K562 (cell line): ENCODE results near the gene PTCRA. TPM values are rescaled to one million over a fixed set of nuclear protein-coding genes. Genes with fewer than 3 reads are reported as not detected.

Experiments
- AFF4 ChIP-seq: sonication (generic); formaldehyde crosslinking; IDR thresholded peaks from 2 replicates; pipeline ENCODE4 v1.8.0; 2023; ENCODE audit warnings: mild to moderate bottlenecking, missing genetic modification reagents
- PATZ1 ChIP-seq: fragments of 250-450 bp; sonication (Bioruptor Pico); IDR thresholded peaks from 2 replicates; pipeline ENCODE4 v1.5.0; 2020; ENCODE audit warnings: mild to moderate bottlenecking, borderline replicate concordance
- ZBTB43 ChIP-seq: sonication (generic); formaldehyde crosslinking; IDR thresholded peaks from 2 replicates; pipeline ENCODE4 v1.8.0; 2023; ENCODE audit warnings: mild to moderate bottlenecking, missing genetic modification reagents
- ZNF140 ChIP-seq: fragments of 250-450 bp; sonication (Bioruptor Pico); IDR thresholded peaks from 2 replicates; pipeline ENCODE4 v1.8.0; 2021; ENCODE audit warnings: moderate library complexity, mild to moderate bottlenecking, inconsistent platforms
- ZNF407 ChIP-seq: fragments of 450-650 bp; IDR thresholded peaks from 2 replicates; pipeline ENCODE4 v1.6.1; 2016; ENCODE audit warnings: low read depth
- ZNF449 ChIP-seq: fragments of 250-450 bp; sonication (Bioruptor Pico); IDR thresholded peaks from 2 replicates; pipeline ENCODE4 v1.8.0; 2022; ENCODE audit warnings: moderate library complexity, mild to moderate bottlenecking, inconsistent platforms
- ZNF830 ChIP-seq: fragments of 250-450 bp; sonication (Bioruptor Pico); IDR thresholded peaks from 2 replicates; pipeline ENCODE4 v1.5.0; 2021; ENCODE audit warnings: mild to moderate bottlenecking
- polyA plus RNA-seq, 8 experiments: library from polyadenylated mRNA; depleted of rRNA in 4 of 8; stranded (reverse) in 5 of 8; unstranded in 3 of 8; fragments of >200 nt; fragmentation: Nextera tagmentation in 2 of 8; fragmentation: Illumina TruSeq in 1 of 8; extraction: Ambion mirVana in 2 of 8; extraction: Trizol in 1 of 8; gene quantifications; 2 replicates each; pipeline versions ENCODE4 v1.2.1 to v1.2.3, GENCODE V29; 2011 to 2014; ENCODE audit warnings: inconsistent platforms in 1 of 8, missing spikeins in 1 of 8
- total RNA-seq, 7 experiments: library from RNA; depleted of rRNA in 6 of 7; stranded (reverse); fragments of >200 nt in 6 of 7; fragmentation: Illumina TruSeq in 2 of 7; extraction: Trizol in 2 of 7; gene quantifications; 2 replicates each; pipeline versions ENCODE4 v1.2.1 to v1.2.3, GENCODE V29; 2011 to 2021; ENCODE audit warnings: low replicate concordance in 1 of 7

PTCRA gene
- total and polyA plus RNA-seq, 9 of the 15 experiments (the other 6 are each of a cell fraction or from before 2014, with no cell fraction given) = 0.21 TPM; not detected in 8

GRCh38 chr6:42879372-42880239, 36.2 kb upstream of the PTCRA start, which contains the start of gene RPL7L1 (continued):
- TF ChIP-seq PATZ1 (CRISPR knock-in tag) (no peak), ZNF140 (CRISPR knock-in tag) (no peak), AFF4 (CRISPR knock-in tag) (peak; percentile 93), ZNF407 (peak; percentile 69), ZNF449 (CRISPR knock-in tag) (no peak), ZNF830 (peak; percentile 57; the same call in 1 of the 2 replicates), ZBTB43 (peak; percentile 71)
